GM18507 (cell line): Measurements from ENCODE around the gene HERC3.

Experiments used
- DNase-seq: peaks from one replicate; pipeline ENCODE4 v3.0.0; 2011; ENCODE audit warnings: low read depth; ENCODE audit not compliant: insufficient read length; ENCODE audit errors: extremely low spot score
- FAIRE-seq: peaks from 2 replicates; lab custom pipeline; 2011; peaks lifted over from hg19 to GRCh38; lab: Jason Lieb, UNC

HERC3 gene

GRCh38 chr4:88757776-88758175, 165.5 kb downstream of the HERC3 start:
- DNase-seq (no peak), FAIRE-seq (no peak)
